ENCODE measurements around the gene MMP27.

The MMP27 gene

GRCh38 chr11:102717280-102717679 lies 11.7 kb upstream of the MMP27 start:
- Mint-ChIP-seq H3K27ac (no peak overlapping the region), H3K4me1 (peaks cover 0 to 2% of the 10 kb centered on the region in 2 donors), H3K36me3 (no peaks in the 10 kb centered on the region), H3K27me3 (peaks cover 22 to 29% of the 10 kb centered on the region in 2 donors), H3K4me3 (no peak overlapping the region), H3K9me3 (no peaks in the 10 kb centered on the region)
- ATAC-seq (replicated peaks) (no peak), DNase-seq (no peak)

DNA sequence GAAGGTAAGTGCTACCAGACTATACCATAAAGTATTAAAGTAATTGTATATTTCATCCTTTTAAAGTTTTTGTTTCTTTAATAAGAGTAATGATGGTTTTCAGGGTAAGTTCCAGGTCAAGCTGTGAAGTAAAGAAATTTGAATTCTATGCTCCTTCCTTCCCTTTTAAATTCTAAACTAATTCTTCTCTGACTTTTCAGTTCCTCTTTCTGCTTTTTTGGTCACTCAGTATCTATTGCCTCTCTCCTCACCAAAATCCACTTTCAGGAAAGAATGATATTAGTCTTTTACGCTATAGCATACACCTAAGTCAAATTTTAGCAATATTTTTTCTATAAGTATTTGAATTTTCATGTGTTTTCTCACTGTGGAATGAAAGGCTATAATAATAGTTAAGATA lies 11.0 kb upstream of the MMP27 start:
- ATAC-seq (replicated peaks): peak; percentile 60 to 73
- H3K27ac Mint-ChIP-seq: no peak overlapping the region
- H3K36me3 Mint-ChIP-seq: no peaks in the 10 kb centered on the region
- H3K4me1 Mint-ChIP-seq: peaks cover 0 to 2% of the 10 kb centered on the region in 2 donors
- H3K27me3 Mint-ChIP-seq: peaks cover 25 to 30% of the 10 kb centered on the region in 2 donors
- H3K9me3 Mint-ChIP-seq: no peaks in the 10 kb centered on the region
- no peak for DNase-seq
- no peak overlapping the region for H3K4me3 Mint-ChIP-seq

DNA sequence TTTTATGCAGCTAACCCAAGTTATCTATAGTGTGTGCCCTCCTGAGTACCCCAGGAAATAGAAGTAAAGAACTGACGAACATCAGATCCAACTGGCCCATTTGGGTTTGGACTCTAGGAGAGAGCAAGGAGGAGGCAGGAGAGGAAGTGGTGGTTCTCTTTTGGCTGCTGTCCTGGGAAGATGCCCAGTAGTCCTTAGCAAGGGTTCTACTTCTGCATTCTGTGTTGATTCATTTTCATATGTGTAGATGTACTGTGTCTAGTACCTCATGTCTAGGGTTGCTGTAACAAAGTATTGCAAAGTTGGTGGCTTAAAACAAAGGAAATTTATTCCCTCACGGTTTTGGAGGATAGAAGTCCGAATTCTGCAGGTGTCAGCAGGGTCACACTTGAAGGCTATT lies 6.6 kb upstream of the MMP27 start:
- Mint-ChIP-seq H3K27me3 (peaks cover 17 to 35% of the 10 kb centered on the region in 2 donors), H3K4me3 (no peak overlapping the region), H3K27ac (no peak overlapping the region), H3K9me3 (no peaks in the 10 kb centered on the region), H3K4me1 (peaks cover 0 to 2% of the 10 kb centered on the region in 2 donors), H3K36me3 (no peaks in the 10 kb centered on the region)
- ATAC-seq (replicated peaks) (peak in 1 of 2 donors; percentile 61), DNase-seq (no peak)

DNA sequence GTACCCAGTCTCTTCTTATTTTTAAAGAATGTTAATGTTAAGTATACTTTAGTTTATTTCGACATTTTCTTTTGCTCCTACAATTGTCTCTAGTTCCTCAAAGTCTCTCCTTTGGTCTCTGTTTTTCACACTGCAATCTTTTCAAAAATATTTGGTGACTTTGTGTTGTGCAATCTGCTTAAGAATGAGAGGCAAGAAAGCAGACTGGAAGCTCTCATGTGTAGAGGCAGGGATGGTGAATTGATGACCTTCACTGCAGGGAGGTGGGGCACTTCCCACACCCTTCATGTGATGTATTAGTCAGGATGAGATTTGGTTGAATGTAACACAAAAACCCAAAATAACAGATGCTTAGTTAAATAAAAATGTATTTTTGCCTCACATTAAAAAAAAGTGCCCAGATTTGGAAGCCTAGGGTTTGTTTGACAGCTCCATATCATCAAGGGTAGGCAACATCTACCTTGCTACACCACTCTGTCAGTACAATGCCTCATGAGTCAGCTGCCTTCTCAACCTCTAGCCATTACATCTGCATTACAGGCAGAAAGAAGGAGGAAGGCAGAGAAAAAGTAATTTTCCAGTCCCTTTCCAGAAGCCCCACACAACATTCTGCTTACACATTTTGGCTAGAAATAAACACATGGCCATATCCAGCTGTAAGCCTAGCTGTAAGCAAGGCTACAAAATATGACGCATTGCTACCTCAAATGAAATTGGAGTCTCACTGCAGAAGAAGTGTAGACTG lies 3.8 kb upstream of the MMP27 start:
- H3K27ac Mint-ChIP-seq: no peak overlapping the region
- ATAC-seq (replicated peaks) (no peak), DNase-seq (no peak)
- H3K4me1 Mint-ChIP-seq: no peaks in the 10 kb centered on the region
- H3K4me3 Mint-ChIP-seq: no peak overlapping the region
- no peaks in the 10 kb centered on the region for H3K36me3 Mint-ChIP-seq
- peaks cover 16 to 40% of the 10 kb centered on the region in 2 donors for H3K27me3 Mint-ChIP-seq
- no peaks in the 10 kb centered on the region for H3K9me3 Mint-ChIP-seq

- Mint-ChIP-seq H3K27me3 (peaks cover 16 to 45% of the 10 kb centered on the region in 2 donors), H3K4me3 (no peak overlapping the region), H3K4me1 (no peaks in the 10 kb centered on the region), H3K36me3 (no peaks in the 10 kb centered on the region), H3K9me3 (no peaks in the 10 kb centered on the region), H3K27ac (no peak overlapping the region)
- ATAC-seq (replicated peaks) (no peak), DNase-seq (no peak)
Measured at GRCh38 chr11:102708654-102709053, 3.1 kb upstream of the MMP27 start.

DNA sequence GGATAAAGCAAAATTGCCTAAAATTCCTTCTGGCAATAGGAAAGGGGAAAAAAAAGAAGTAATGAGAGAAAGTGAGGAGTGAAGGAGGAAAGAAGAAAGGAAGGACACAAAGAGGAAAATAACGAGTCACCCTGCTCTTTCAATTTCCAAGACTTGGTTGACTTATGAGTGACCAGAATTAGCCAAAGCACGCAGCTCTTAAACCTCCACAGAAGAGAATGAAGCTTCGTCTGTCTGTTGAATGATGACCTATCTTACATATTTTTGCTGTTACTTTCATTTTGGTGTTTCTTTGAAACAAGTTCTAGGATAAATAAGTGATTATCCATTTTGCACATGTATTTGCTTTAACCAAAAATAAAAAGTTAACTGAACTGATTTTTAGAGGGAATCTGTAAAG lies 728 bp downstream of the MMP27 start:
- Mint-ChIP-seq H3K4me1 (no peaks in the 10 kb centered on the region), H3K36me3 (no peaks in the 10 kb centered on the region), H3K27me3 (peaks cover 3 to 32% of the 10 kb centered on the region in 2 donors), H3K9me3 (no peaks in the 10 kb centered on the region), H3K27ac (no peak overlapping the region), H3K4me3 (no peak overlapping the region)
- ATAC-seq (replicated peaks): no peak
- no peak for DNase-seq

DNA sequence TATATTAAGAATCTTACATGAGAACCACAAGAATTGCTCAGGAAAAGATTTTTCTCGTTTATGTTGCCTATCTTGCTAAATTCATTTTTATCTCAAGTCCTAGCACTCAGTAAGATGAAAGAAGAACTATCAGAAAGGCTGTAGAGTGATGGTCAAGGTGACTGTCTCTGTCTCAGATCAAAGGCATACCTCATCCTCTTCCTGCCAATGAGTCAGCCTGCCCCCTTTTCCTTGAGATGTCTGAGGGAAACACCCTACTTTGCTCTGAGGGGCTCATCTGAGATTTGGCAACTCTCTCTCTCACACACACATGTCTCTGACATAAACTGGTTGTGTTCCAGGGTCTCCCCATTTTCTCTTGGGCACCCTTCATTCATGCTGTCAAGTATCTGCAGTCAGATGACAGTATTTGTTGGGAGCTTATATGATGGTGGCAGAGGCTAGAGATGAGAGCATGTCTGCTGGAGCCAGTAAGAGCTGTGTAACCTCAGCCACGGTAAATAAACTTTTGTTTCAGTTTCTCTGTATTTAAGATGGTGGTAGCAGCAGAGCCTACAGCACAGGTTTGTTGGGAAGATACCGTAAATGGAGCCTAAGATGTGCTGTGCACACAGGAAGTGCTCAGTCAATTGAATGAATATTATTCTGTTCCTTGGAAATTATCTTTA lies 1.6 kb downstream of the MMP27 start:
- H3K9me3 Mint-ChIP-seq: no peaks in the 10 kb centered on the region
- no peaks in the 10 kb centered on the region for H3K36me3 Mint-ChIP-seq
- H3K4me3 Mint-ChIP-seq: no peak overlapping the region
- ATAC-seq (replicated peaks) (no peak), DNase-seq (no peak)
- peaks cover 4 to 30% of the 10 kb centered on the region in 2 donors for H3K27me3 Mint-ChIP-seq
- H3K4me1 Mint-ChIP-seq: no peaks in the 10 kb centered on the region
- no peak overlapping the region for H3K27ac Mint-ChIP-seq

DNA sequence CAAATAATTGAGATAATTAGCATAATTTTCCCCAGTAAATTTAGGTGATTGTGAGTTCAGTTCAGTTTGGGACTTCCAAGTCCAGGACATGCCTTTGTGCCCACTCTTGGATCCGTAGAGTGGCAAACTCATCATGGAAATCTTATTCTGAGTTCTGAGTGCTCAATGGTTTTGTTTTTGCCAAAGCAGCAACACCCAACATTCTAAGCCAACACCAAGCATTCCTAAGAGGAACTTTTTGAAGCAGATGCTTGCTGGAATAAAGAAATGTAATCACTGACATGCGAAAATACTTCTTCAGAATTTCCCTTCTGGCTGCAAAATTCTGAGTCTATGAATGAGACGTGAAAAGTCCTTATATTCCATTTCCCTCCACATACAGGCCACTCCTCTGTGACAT lies 10.4 kb downstream of the MMP27 start:
- no peak overlapping the region for H3K27ac Mint-ChIP-seq
- H3K36me3 Mint-ChIP-seq: no peaks in the 10 kb centered on the region
- H3K9me3 Mint-ChIP-seq: no peaks in the 10 kb centered on the region
- DNase-seq (no peak), ATAC-seq (replicated peaks) (no peak)
- peaks cover 12 to 14% of the 10 kb centered on the region in 2 donors for H3K27me3 Mint-ChIP-seq
- H3K4me3 Mint-ChIP-seq: no peak overlapping the region
- H3K4me1 Mint-ChIP-seq: no peaks in the 10 kb centered on the region

- no peaks in the 10 kb centered on the region for H3K9me3 Mint-ChIP-seq
- H3K4me3 Mint-ChIP-seq: no peak overlapping the region
- peaks cover 9 to 11% of the 10 kb centered on the region in 2 donors for H3K27me3 Mint-ChIP-seq
- DNase-seq: no peak
- H3K36me3 Mint-ChIP-seq: no peaks in the 10 kb centered on the region
- no peak for ATAC-seq (replicated peaks)
- H3K27ac Mint-ChIP-seq: no peak overlapping the region
- H3K4me1 Mint-ChIP-seq: peaks cover 0 to 6% of the 10 kb centered on the region in 2 donors
Measured at GRCh38 chr11:102685754-102686153, 19.8 kb downstream of the MMP27 start.

DNA sequence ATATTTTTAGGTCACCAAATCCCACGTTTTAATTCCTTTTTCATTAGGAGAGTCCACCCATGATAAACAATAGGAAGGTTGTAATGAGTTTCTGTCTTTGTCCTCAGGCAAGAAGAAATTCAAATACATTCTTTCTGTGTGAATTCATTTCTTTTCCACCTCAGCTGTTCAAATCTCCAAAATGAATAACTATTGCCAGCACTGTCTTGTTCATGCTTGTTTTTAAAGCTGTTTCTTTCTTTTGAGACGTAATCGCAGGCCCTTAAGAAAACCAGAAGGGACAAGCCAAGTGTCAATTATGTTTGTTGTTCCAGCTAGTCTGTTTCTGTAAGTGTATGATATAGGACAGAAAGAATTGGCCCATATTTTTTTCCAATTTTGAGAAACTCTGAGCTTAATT lies 20.2 kb downstream of the MMP27 start:
- H3K27ac Mint-ChIP-seq: no peak overlapping the region
- ATAC-seq (replicated peaks) (no peak), DNase-seq (no peak)
- H3K4me1 Mint-ChIP-seq: peaks cover 0 to 6% of the 10 kb centered on the region in 2 donors
- H3K27me3 Mint-ChIP-seq: peaks cover 9 to 11% of the 10 kb centered on the region in 2 donors
- H3K9me3 Mint-ChIP-seq: no peaks in the 10 kb centered on the region
- H3K4me3 Mint-ChIP-seq: no peak overlapping the region
- H3K36me3 Mint-ChIP-seq: no peaks in the 10 kb centered on the region

DNA sequence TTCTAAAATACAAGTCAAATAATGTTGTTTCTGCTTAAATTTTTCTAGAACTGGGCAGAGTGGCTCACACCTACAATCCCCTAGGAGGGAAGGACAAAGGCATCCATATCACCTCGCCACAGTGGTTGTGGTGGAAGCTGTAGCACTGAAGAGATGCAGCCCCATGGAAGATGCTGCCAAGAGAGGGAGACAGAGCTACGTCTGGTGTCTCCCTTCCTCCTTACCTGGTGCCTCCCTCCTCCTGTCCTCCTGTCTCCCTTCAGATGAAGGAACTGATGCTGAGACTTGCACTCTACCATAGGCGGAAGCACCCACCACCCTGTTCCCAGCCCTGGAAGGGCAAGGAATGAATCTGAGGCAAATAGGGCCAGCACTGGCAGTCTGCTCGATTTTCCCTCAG lies 22.3 kb downstream of the MMP27 start:
- no peaks in the 10 kb centered on the region for H3K9me3 Mint-ChIP-seq
- no peak overlapping the region for H3K27ac Mint-ChIP-seq
- DNase-seq: no peak
- no peak for ATAC-seq (replicated peaks)
- H3K27me3 Mint-ChIP-seq: peaks cover 11 to 14% of the 10 kb centered on the region in 2 donors
- no peaks in the 10 kb centered on the region for H3K36me3 Mint-ChIP-seq
- H3K4me3 Mint-ChIP-seq: no peak overlapping the region
- H3K4me1 Mint-ChIP-seq: peaks cover 0 to 6% of the 10 kb centered on the region in 2 donors

DNA sequence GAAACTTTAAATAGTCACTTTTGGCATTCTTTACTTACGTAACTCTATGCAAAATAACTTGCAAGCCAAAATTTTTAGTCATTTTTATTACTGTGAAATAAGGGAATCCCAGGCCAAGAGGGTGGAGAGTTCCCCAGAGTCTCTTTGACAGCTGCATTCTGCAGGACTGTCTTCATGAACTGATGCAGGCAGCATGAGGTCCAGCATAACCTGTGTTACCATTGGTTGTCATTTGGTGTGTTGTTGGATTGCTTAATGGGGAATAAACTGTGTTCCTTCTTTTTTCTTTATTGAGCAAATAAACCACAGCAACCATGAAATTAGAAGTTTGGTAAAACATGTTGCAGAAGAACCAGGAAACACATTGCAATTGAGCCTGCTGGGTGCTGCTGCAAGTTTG lies 24.6 kb downstream of the MMP27 start:
- no peaks in the 10 kb centered on the region for H3K36me3 Mint-ChIP-seq
- DNase-seq: no peak
- H3K9me3 Mint-ChIP-seq: no peaks in the 10 kb centered on the region
- H3K4me3 Mint-ChIP-seq: no peak overlapping the region
- peaks cover 0 to 2% of the 10 kb centered on the region in 2 donors for H3K4me1 Mint-ChIP-seq
- peaks cover 13 to 20% of the 10 kb centered on the region in 2 donors for H3K27me3 Mint-ChIP-seq
- no peak overlapping the region for H3K27ac Mint-ChIP-seq
- no peak for ATAC-seq (replicated peaks)

GRCh38 chr11:102678022-102678421 lies 27.5 kb downstream of the MMP27 start:
- peaks cover 25 to 26% of the 10 kb centered on the region in 2 donors for H3K27me3 Mint-ChIP-seq
- DNase-seq: no peak
- H3K4me3 Mint-ChIP-seq: no peak overlapping the region
- no peaks in the 10 kb centered on the region for H3K4me1 Mint-ChIP-seq
- H3K27ac Mint-ChIP-seq: no peak overlapping the region
- no peaks in the 10 kb centered on the region for H3K36me3 Mint-ChIP-seq
- no peaks in the 10 kb centered on the region for H3K9me3 Mint-ChIP-seq
- no peak for ATAC-seq (replicated peaks)

DNA sequence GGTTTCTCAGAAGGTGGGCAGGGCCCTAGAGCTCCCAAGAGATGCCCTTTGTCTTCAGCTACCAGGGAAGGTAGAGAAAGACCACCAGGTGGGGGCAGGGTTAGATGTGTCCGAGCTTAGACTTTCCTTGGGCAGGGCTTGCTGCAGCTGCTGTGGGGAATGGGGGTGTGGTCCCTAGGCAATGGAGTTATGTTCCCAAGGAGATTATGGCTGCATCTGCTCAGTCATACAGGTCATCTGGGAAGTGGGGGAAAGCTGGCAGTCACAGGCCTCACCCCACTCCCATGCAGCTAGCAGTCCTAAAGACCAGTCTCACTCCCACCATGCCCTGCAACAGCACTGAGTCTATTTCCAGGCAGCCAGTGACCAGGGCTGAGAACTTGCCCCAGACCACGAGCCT lies 29.5 kb downstream of the MMP27 start:
- no peak overlapping the region for H3K27ac Mint-ChIP-seq
- no peaks in the 10 kb centered on the region for H3K36me3 Mint-ChIP-seq
- H3K27me3 Mint-ChIP-seq: peaks cover 21 to 22% of the 10 kb centered on the region in 2 donors
- no peaks in the 10 kb centered on the region for H3K9me3 Mint-ChIP-seq
- no peak overlapping the region for H3K4me3 Mint-ChIP-seq
- DNase-seq: no peak
- H3K4me1 Mint-ChIP-seq: no peaks in the 10 kb centered on the region
- ATAC-seq (replicated peaks): no peak

GRCh38 chr11:102669664-102670063 lies 35.9 kb downstream of the MMP27 start:
- Mint-ChIP-seq H3K4me3 (no peak overlapping the region), H3K36me3 (no peaks in the 10 kb centered on the region), H3K27me3 (peaks cover 6 to 9% of the 10 kb centered on the region in 2 donors), H3K9me3 (no peaks in the 10 kb centered on the region), H3K27ac (no peak overlapping the region), H3K4me1 (no peaks in the 10 kb centered on the region)
- ATAC-seq (replicated peaks) (no peak), DNase-seq (no peak)
